ENCODE measurements around the gene INPP5E. TPM values are rescaled to one million over a fixed set of nuclear protein-coding genes. Genes with fewer than 3 reads are reported as not detected.

INPP5E gene, protein sequence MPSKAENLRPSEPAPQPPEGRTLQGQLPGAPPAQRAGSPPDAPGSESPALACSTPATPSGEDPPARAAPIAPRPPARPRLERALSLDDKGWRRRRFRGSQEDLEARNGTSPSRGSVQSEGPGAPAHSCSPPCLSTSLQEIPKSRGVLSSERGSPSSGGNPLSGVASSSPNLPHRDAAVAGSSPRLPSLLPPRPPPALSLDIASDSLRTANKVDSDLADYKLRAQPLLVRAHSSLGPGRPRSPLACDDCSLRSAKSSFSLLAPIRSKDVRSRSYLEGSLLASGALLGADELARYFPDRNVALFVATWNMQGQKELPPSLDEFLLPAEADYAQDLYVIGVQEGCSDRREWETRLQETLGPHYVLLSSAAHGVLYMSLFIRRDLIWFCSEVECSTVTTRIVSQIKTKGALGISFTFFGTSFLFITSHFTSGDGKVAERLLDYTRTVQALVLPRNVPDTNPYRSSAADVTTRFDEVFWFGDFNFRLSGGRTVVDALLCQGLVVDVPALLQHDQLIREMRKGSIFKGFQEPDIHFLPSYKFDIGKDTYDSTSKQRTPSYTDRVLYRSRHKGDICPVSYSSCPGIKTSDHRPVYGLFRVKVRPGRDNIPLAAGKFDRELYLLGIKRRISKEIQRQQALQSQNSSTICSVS
- total RNA-seq: 11.9 TPM

GRCh38 chr9:136439481-136440408, at the start of gene INPP5E:
Gene INPP5E (minus strand): TSS chr9:136439845. CDS start chr9:136439419, 426 bp downstream.

GRCh38 chr9:136482793-136483588, 43.3 kb upstream of the INPP5E start, which contains the start of gene SEC16A:
Gene SEC16A (minus strand): TSS chr9:136483040. CDS start chr9:136477615, 5,425 bp downstream.

DNA sequence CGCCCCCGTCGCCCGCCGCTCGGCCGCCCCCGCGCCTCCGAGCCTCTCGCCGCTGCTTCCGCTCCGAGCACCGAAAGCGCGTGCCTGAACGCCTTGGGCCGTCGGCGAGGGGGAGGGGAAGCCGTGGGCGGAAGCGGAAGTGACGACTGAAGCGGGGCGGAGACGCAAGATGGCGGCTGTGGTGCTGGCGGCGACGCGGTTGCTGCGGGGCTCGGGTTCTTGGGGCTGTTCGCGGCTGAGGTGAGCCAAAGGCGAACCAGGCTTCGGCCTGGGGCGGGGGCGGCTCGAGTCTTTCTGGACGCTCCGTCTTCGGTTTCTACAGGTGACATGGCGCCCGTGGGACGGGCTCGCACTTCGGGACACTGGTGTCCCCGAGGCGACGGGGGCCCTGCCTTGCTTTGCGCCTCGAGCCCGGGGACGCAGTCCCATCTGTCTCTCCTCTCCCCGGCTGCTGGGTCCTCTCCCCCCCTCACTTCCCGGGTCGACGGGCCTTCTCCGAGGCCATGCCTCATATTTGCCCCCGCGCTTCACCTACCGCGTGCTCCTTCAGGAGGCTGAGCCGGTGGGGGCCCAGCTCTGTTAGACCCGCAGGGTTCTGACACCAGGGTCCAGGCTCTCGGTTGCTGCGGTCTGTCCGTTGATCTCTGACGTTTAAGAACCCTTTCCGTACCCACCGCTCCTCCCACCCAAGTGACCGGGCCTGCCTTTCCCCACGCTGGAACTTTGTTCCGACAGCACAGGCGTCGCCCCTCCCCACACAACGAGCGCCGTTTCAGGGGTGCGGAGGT, 29.0 kb downstream of the INPP5E start, which contains the start of the genes ENTR1 and PMPCA:
TSS of gene ENTR1 (minus strand) at position 115 of the 788 bp plus-strand sequence. CDS start 217 bp downstream, outside the sequence.
TSS of gene PMPCA (plus strand) at position 159 of the 788 bp plus-strand sequence. CDS start at position 170, 11 bp downstream.

DNA sequence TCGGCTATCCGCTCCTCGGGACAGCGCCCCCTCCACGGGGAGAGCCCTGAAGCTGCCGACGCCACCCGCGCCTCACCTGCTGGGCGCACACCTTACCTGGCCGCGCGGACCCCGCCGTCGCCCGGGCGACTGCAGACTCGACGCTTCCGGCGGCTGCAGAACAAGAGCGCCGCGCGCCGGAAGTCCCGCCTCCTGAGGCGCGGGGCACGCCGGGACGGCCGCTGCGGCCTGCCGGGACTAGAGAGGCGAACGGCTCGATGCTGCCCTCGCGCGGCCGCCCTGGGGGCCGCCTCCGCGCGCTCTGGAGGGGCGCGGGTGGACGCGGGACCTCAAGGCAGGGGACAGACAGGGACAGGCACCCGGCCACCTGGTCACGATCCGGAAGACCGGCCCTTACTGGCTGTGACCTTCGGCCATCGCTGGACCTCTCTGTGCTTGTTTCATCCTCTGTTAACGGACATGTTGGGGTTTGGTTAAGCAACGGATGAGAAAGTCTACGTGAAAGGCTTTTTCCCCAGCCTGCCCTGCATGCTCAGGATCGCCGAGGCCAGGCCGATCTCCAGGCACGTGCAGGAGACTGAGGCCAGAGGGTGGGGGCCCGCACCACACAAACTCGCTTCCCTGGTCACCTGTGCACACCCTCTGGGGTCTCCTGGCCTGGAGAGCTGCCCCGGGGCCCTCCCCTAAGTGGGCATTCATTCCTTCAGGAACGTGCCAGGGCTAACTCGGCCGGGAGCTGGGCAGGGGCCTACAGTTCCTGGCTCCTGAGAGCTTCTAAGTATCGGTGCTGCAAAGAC, 39.4 kb downstream of the INPP5E start, which contains the start of gene SNAPC4:
TSS of gene SNAPC4 (minus strand) at position 133 of the 797 bp plus-strand sequence. CDS start 1,742 bp downstream, outside the sequence.

Other genes with a start within 250 kb of the INPP5E start
- 18.5 TPM for gene LHX3, start 234.7 kb downstream of the INPP5E start, total RNA-seq
- gene QSOX2, start 194.0 kb downstream of the INPP5E start, total RNA-seq: 20.5 TPM
- 0.66 TPM for gene CCDC187, start 135.8 kb downstream of the INPP5E start, total RNA-seq
- 98.5 TPM for gene GPSM1, start 112.3 kb downstream of the INPP5E start, total RNA-seq
- 4.3 TPM for gene DNLZ, start 76.1 kb downstream of the INPP5E start, total RNA-seq
- gene CARD9, start 66.2 kb downstream of the INPP5E start, total RNA-seq: 7.9 TPM
- gene SNAPC4, start 39.7 kb downstream of the INPP5E start, total RNA-seq: 14.7 TPM
- gene ENTR1, start 29.2 kb downstream of the INPP5E start, total RNA-seq: 25.7 TPM
- gene PMPCA, start 29.2 kb downstream of the INPP5E start, total RNA-seq: 53.7 TPM
- 53.3 TPM for gene SEC16A, start 43.2 kb upstream of the INPP5E start, total RNA-seq
- gene NOTCH1, start 106.2 kb upstream of the INPP5E start, total RNA-seq: 156 TPM
- gene EGFL7, start 223.1 kb upstream of the INPP5E start, total RNA-seq: 36.1 TPM
- gene AGPAT2, start 247.6 kb upstream of the INPP5E start, total RNA-seq: 16.9 TPM

All from camera-type eye (tissue), 1 donor.